K562 (cell line): ENCODE results near the gene RSPH9. TPM values are rescaled to one million over a fixed set of nuclear protein-coding genes. Genes with fewer than 3 reads are reported as not detected.
A peak's percentile ranks its signal among the peaks of the same experiment; 100 is the strongest.

Experiments
- ATAC-seq: fragments of 200-7000 bp; cut with Tn5 transposase; 3 replicates; pipeline ENCODE4 v1.9.1; 2020; ENCODE audit warnings: moderate library complexity
- BruUV-seq: library from RNA; stranded (reverse); fragments of 400-500 nt; replicated peaks from 2 replicates; lab custom pipeline; 2021; lab: Mats Ljungman, UMichigan
- CTCF ChIA-PET: fragments of 300-600 bp; formaldehyde crosslinking; extraction: SDS; loops from one replicate; lab custom pipeline; 2021; ENCODE audit warnings: low intra/inter-chr PET ratio; lab: Yijun Ruan, JAX
- POLR2A ChIA-PET: fragments of 300-600, 350-650 bp; sonication (Branson Sonifier 250); formaldehyde crosslinking; extraction: SDS; loops from one replicate; lab custom pipeline; 2021; ENCODE audit warnings: antibody characterized with exemption, inconsistent platforms; lab: Yijun Ruan, JAX
- DNase-seq, 4 experiments: peaks; one replicate each; pipeline versions ENCODE4 v3.0.0 to v3.0.0-alpha.2; 2011 to 2018; ENCODE audit warnings: low spot score in 3 of 4, mixed read lengths in 3 of 4; ENCODE audit errors: extremely low read depth in 1 of 4
- FAIRE-seq: peaks from 2 replicates; lab custom pipeline; 2011; peaks lifted over from hg19 to GRCh38; lab: Jason Lieb, UNC
- H2AFZ ChIP-seq: 2 replicates; pipeline ENCODE4 v1.6.0; 2011; ENCODE audit warnings: low read depth, low read length, control low read depth, inconsistent platforms
- H3K27ac ChIP-seq: fragments of 200-600 bp; 3 replicates; pipeline ENCODE4 v1.8.0; 2011; ENCODE audit warnings: low read depth, mild to moderate bottlenecking, control low read depth, inconsistent platforms, low read length, moderate library complexity, mixed read lengths; ENCODE audit errors: extremely low read depth
- H3K27me3 ChIP-seq, 2 experiments: fragments of 300-600 bp in 1 of 2; 2 replicates in 1 of 2; 3 replicates in 1 of 2; pipeline versions ENCODE4 v1.6.0 to v1.8.0; 2011; ENCODE audit warnings: inconsistent platforms in 2 of 2, low read length in 2 of 2, mild to moderate bottlenecking in 1 of 2, mixed read lengths in 1 of 2, moderate library complexity in 1 of 2; ENCODE audit not compliant: control insufficient read depth in 2 of 2, insufficient read depth in 2 of 2
- H3K36me3 ChIP-seq: fragments of 300-600 bp; 3 replicates; pipeline ENCODE4 v1.8.0; 2011; ENCODE audit warnings: mild to moderate bottlenecking, low read length, inconsistent platforms; ENCODE audit not compliant: control insufficient read depth, insufficient read depth
- H3K4me1 ChIP-seq, 2 experiments: fragments of 200-600 bp in 1 of 2; replicated peaks in 1 of 2; 2 replicates in 1 of 2; 3 replicates in 1 of 2; pipeline versions ENCODE4 v1.5.1 to v1.8.0; 2011; ENCODE audit warnings: inconsistent platforms in 2 of 2, low read length in 2 of 2, mild to moderate bottlenecking in 1 of 2, mixed read lengths in 1 of 2, moderate library complexity in 1 of 2; ENCODE audit not compliant: control insufficient read depth in 2 of 2, insufficient read depth in 2 of 2
- H3K4me2 ChIP-seq: 2 replicates; pipeline ENCODE4 v1.6.1; 2011; ENCODE audit warnings: low read length, control low read depth, inconsistent platforms, mixed read lengths; ENCODE audit not compliant: insufficient read depth
- H3K4me3 ChIP-seq: fragments of 200-600 bp; sonication (generic), shearing (Covaris generic); 2 replicates; pipeline ENCODE4 v1.5.1; 2016; ENCODE audit warnings: control low read depth, inconsistent platforms
- H3K79me2 ChIP-seq: fragments of 200-600 bp; 3 replicates; pipeline ENCODE4 v1.8.0; 2011; ENCODE audit warnings: low read length, inconsistent platforms; ENCODE audit not compliant: control insufficient read depth, insufficient read depth
- H3K9ac ChIP-seq, 2 experiments: 2 replicates each; pipeline versions ENCODE4 v1.6.0 to v1.6.1; 2011; ENCODE audit warnings: low read depth in 2 of 2, low read length in 2 of 2, control low read depth in 1 of 2, inconsistent platforms in 1 of 2, mild to moderate bottlenecking in 1 of 2, mixed read lengths in 1 of 2; ENCODE audit not compliant: insufficient read depth in 1 of 2
- H3K9me1 ChIP-seq: one replicate; pipeline ENCODE4 v1.6.0; 2011; ENCODE audit warnings: inconsistent platforms, mild to moderate bottlenecking, low read length, moderate library complexity; ENCODE audit not compliant: control insufficient read depth, insufficient read depth
- H3K9me3 ChIP-seq: replicated peaks from 2 replicates; pipeline ENCODE4 v1.5.1; 2011; ENCODE audit warnings: low read depth, low read length, inconsistent platforms; ENCODE audit not compliant: control insufficient read depth, insufficient read depth
- H4K20me1 ChIP-seq: replicated peaks from 2 replicates; pipeline ENCODE4 v1.6.1; 2011; ENCODE audit warnings: low read length, inconsistent platforms, mixed read lengths; ENCODE audit not compliant: control insufficient read depth, insufficient read depth
- YY1 ChIP-seq, 3 experiments: IDR thresholded peaks; 2 replicates each; pipeline ENCODE4 v1.6.1; 2011; ENCODE audit warnings: low read length in 2 of 3, mild to moderate bottlenecking in 2 of 3, moderate library complexity in 2 of 3, borderline replicate concordance in 1 of 3, control low read depth in 1 of 3, low read depth in 1 of 3; ENCODE audit not compliant: insufficient read depth in 3 of 3, insufficient replicate concordance in 2 of 3, control insufficient read depth in 1 of 3, insufficient read length in 1 of 3; ENCODE audit errors: extremely low read depth in 1 of 3
- WGBS: fragments of 100-300 bp; shearing (Covaris generic); methylation state at CpG from one replicate; pipeline ENCODE4 v1.1.6; 2016; ENCODE audit warnings: low coverage, mixed read lengths; ENCODE audit not compliant: insufficient coverage; ENCODE audit errors: missing lambda C conversion rate; 5-methylcytosine and 5-hydroxymethylcytosine counted together
- in situ Hi-C: fragments of 300-500 bp; cut with MboI; formaldehyde crosslinking; loops from 4 replicates; pipeline ENCODE4 v1.15.0; 2018; ENCODE audit warnings: inconsistent platforms, mixed read lengths
- intact Hi-C: fragments of 100-400 bp; cut with micrococcal nuclease; formaldehyde crosslinking; loops from 2 replicates; pipeline ENCODE4 v1.14.2; 2022
- polyA plus RNA-seq, 8 experiments: library from polyadenylated mRNA; depleted of rRNA in 4 of 8; stranded (reverse) in 5 of 8; unstranded in 3 of 8; fragments of >200 nt; fragmentation: Nextera tagmentation in 2 of 8; fragmentation: Illumina TruSeq in 1 of 8; extraction: Ambion mirVana in 2 of 8; extraction: Trizol in 1 of 8; gene quantifications; 2 replicates each; pipeline versions ENCODE4 v1.2.1 to v1.2.3, GENCODE V29; 2011 to 2014; ENCODE audit warnings: inconsistent platforms in 1 of 8, missing spikeins in 1 of 8
- total RNA-seq, 7 experiments: library from RNA; depleted of rRNA in 6 of 7; stranded (reverse); fragments of >200 nt in 6 of 7; fragmentation: Illumina TruSeq in 2 of 7; extraction: Trizol in 2 of 7; gene quantifications; 2 replicates each; pipeline versions ENCODE4 v1.2.1 to v1.2.3, GENCODE V29; 2011 to 2021; ENCODE audit warnings: low replicate concordance in 1 of 7
- TF ChIP-seq, protein P1 (sequence below): sonication (generic); formaldehyde crosslinking; IDR thresholded peaks from 2 replicates; pipeline ENCODE4 v1.8.1; 2023; ENCODE audit warnings: missing genetic modification reagents, mild to moderate bottlenecking, borderline replicate concordance

The RSPH9 gene
- total and polyA plus RNA-seq, 9 of the 15 experiments (the other 6 are each of a cell fraction or from before 2014, with no cell fraction given) = 0.05 to 0.60 (median 0.39) TPM; not detected in 6

DNA sequence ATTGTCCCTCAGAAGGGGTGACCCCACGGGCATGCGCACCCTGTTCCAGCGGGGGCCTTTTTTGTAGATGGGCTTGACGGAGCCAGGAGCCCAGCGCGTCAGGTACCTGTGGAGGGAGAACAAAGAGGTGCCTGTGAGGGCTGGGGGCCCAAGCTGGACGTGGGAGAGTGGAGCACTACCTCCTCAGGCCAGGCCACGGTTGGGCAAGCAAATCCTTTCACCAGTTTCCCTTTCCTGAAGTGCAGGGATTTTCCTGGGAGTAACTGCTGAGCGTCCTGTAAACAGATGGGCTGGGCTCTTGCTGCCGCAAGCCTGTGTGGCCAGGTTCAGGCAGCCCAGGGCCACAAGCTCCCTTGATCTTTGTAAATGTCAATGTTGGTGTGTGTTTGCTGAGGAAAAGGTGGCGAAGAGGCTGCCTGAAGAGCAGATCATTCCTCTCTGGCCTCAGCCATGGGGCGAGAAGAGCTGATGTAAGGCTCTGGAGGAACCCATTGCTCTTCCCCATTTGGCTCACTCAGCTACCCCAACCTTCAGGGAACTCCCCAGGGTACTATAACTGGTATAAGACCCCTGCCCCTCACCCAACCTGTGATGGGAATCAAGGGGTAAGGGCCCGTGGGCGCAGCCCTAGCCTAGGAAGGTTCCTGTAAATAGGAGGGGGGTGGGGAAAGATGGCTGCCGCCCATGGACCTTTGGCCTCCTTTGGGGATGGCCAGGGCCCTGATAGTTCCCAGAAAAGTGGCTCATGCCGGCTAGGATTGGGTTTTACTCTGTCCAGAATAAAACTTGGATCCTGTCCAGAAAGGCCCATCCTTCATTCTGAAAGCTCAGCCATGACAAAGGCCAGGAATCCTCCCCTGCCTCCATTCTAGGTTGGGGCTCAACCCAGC, 27.2 kb downstream of the RSPH9 start:
- 84% methylated on average over 16 of the region's 16 CpGs for WGBS
- no TSS peak for BruUV-seq
- Histone ChIP-seq H2AFZ (no peak overlapping the region), H3K9me3 (no peaks in the 10 kb centered on the region), H3K4me3 (no peak overlapping the region), H3K9ac (no peak overlapping the region), H3K36me3 (peaks cover 67% of the 10 kb centered on the region), H3K27me3 (no peaks in the 10 kb centered on the region), H3K9me1 (peaks cover 12% of the 10 kb centered on the region), H3K27ac (no peak overlapping the region), H3K4me1 (peaks cover 39 to 40% of the 10 kb centered on the region in 2 experiments), H4K20me1 (no peaks in the 10 kb centered on the region; the same call in 1 of the 2 replicates), H3K79me2 (no peaks in the 10 kb centered on the region), H3K4me2 (no peak overlapping the region)
- FAIRE-seq = no peak
- in situ Hi-C loops = no loop called here
- ATAC-seq = no peak
- POLR2A ChIA-PET = interaction anchor here (0.5 to 4.5 kb wide), 16 partner anchors 8 to 458 kb away, joined by 3 to 27 read pairs (median 4); partner anchors contain the start of genes GTPBP2 and MRPS18A
- DNase-seq = no peak
- CTCF ChIA-PET = no interaction called here
- intact Hi-C loops = no loop called here
- TF ChIP-seq, protein P1, sequence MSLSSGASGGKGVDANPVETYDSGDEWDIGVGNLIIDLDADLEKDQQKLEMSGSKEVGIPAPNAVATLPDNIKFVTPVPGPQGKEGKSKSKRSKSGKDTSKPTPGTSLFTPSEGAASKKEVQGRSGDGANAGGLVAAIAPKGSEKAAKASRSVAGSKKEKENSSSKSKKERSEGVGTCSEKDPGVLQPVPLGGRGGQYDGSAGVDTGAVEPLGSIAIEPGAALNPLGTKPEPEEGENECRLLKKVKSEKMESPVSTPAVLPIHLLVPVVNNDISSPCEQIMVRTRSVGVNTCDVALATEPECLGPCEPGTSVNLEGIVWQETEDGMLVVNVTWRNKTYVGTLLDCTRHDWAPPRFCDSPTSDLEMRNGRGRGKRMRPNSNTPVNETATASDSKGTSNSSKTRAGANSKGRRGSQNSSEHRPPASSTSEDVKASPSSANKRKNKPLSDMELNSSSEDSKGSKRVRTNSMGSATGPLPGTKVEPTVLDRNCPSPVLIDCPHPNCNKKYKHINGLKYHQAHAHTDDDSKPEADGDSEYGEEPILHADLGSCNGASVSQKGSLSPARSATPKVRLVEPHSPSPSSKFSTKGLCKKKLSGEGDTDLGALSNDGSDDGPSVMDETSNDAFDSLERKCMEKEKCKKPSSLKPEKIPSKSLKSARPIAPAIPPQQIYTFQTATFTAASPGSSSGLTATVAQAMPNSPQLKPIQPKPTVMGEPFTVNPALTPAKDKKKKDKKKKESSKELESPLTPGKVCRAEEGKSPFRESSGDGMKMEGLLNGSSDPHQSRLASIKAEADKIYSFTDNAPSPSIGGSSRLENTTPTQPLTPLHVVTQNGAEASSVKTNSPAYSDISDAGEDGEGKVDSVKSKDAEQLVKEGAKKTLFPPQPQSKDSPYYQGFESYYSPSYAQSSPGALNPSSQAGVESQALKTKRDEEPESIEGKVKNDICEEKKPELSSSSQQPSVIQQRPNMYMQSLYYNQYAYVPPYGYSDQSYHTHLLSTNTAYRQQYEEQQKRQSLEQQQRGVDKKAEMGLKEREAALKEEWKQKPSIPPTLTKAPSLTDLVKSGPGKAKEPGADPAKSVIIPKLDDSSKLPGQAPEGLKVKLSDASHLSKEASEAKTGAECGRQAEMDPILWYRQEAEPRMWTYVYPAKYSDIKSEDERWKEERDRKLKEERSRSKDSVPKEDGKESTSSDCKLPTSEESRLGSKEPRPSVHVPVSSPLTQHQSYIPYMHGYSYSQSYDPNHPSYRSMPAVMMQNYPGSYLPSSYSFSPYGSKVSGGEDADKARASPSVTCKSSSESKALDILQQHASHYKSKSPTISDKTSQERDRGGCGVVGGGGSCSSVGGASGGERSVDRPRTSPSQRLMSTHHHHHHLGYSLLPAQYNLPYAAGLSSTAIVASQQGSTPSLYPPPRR (CRISPR knock-in tag) = no peak
- peak in 2 of 3 experiments; percentile 24 to 71 for TF ChIP-seq YY1 (IDR thresholded peaks at IDR 0.05; ENCODE audit: borderline replicate concordance in 1 of 3, control insufficient read depth in 1 of 3, extremely low read depth in 1 of 3, insufficient read depth in 3 of 3, insufficient read length in 1 of 3, insufficient replicate concordance in 2 of 3, low read depth in 1 of 3, low read length in 2 of 3)
